NCI-H1436 (cell line): Measurements from ENCODE around the gene CABP7.
"Not testable (repeated sequence)": the region's sequence is repeated elsewhere in the genome, so short reads cannot be mapped to it uniquely, and the experiment has no call there.

Experiments used
- DNase-seq: peaks from one replicate; lab custom pipeline; 2025; lab: John Stamatoyannopoulos, UW

Gene CABP7

DNA sequence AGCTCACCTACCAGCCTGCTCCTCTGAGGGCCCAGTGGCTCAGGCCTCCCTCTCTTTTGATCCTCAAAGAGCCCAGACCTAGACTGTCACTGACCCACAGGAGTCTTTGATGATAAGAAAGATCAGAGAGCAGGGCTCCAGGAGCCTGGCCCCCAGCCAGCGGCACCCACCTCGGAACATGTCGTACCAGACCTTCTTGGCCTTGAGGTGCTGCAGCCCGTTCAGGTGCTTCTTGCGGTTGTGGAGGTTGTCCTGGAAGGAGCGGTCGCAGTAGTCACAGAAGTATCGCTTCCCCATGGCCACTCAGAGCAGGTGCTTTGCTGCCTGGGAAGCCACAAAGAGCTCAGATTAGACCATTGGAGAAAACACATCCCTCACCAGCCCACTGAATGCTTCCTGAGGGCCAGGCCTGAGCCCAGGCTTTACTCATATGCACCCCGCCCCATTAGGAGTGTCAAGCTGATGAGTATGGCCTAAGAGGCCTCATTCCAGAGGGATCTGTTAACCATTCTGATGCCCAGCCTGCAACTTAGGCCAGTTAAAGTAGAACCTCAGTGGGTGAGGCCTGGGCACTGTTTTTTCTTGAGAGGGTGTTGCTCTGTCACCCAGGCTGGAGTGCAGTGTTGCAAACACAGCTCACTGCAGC, 28.6 kb downstream of the CABP7 start:
- DNase-seq, result no peak

DNA sequence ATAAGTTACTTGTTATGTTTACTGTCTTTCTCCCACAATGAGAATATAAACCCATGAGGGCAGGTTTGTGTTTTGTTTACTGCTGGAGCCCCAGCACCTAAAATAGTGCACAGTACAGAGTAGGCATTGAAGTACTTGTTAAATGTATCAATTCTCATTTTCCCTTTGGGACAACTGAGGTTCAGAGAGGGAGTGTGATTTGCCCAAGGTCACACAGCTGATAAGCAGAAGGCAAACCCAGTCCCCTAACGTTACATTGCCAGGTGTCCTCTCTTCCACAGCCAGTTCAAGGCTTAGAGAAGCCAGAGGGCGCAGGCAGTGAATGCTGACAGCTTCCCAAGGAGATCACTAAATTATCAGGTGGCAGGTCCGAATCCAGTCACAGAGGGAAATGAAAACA, 30.2 kb downstream of the CABP7 start:
- no peak for DNase-seq

DNA sequence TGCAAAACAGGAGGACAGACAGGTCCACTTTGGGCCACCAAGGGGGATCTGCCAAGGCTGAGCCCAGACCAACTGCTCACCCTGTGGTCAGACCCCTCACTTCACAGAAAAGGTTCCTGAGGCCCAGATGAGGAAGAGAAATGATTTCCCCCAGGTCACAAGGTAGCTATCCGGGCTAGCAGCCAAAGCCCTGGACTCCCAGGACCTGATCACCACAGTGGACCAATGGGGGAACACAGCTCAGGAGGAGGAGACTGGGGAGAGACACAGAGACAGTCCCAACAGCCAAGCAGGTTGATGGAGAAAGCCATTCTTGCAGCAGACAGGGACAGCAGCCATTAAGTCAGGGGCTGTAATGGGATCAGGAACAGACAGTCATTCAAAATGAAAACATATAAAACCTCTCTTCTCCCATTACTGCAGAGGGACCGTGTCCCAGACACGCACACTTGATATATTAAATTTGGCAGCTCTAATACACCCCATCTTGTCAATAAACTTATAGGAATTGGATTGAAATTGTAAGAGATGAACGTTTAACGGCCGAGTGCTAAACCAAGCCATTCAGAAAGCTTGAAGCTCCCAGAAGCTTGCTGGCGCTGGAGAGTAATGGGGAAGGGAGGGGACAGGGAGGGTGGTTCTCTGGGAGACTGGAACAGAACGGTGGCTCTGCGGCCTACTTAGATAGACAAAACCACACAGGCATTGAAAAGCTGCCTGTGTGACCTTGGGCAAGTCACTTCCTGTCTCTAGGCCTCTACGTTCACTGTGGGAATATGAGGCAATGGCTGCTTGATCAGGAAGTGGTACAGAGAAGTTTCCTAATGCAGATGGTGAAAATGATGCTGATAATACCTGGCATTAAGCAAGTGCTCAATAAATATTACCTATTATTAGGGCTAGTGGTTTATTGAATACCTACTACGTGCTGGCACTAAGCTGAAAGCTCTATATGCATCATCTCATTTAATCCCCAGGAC, 31.0 kb downstream of the CABP7 start:
- no peak for DNase-seq

DNA sequence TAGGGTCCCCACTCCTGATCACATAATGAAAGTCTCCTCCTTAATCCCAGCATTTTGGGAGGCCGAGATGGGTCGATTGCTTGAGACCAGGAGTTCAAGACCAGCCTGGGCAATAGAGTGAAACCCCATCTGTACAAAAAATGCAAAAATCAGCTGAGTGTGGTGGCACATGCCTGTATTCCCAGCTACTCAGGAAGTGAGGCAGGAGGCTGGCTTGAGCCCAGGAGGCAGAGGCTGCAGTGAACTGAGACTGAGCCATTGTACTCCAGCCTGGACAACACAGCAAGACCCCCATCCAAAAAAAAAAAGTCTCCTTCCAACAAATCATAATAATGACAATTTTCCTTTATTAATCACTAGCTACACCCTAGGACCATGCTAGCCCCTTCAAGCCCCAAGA, 31.9 kb downstream of the CABP7 start:
- DNase-seq, result no peak

DNA sequence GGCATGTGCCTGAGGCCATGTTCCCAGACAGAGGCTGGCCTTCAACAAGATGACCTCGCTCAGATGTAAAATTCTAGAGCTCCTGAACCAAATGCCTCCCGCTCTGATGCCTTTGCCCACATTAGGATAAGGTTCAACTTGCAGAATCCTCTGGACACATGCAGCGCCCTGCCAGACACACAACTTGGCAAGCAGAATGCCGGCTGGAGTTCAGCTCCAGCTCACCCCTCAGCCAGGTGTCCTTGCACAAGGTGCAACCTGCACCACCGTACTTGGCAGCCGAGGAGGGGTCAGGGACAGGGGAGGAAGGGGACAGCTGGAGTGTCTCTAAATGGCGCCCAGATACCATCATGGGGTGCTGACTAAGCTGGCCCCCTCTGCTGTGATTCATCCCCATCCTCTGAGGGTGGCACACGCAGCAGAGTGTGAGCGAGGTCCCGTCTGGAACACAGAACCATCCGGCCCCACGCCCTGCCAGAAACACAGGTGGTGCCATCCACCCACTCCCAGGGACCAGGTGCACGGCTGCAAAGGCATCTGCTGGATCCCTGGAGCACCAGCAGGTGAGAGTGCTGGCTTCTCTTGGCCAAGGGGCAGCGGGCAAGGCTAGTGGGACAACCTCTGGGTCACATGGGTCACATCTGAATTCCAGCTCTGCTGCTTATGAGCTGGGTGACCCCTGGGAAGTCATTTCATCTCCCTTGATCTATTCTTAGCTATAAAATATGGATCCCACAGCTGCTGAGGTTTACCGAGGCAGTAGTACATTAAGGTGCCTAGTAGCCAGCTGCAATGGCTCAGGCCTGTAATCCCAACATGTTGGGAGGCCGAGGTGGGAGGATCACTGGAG, 34.2 kb downstream of the CABP7 start:
- DNase-seq, result no peak

DNA sequence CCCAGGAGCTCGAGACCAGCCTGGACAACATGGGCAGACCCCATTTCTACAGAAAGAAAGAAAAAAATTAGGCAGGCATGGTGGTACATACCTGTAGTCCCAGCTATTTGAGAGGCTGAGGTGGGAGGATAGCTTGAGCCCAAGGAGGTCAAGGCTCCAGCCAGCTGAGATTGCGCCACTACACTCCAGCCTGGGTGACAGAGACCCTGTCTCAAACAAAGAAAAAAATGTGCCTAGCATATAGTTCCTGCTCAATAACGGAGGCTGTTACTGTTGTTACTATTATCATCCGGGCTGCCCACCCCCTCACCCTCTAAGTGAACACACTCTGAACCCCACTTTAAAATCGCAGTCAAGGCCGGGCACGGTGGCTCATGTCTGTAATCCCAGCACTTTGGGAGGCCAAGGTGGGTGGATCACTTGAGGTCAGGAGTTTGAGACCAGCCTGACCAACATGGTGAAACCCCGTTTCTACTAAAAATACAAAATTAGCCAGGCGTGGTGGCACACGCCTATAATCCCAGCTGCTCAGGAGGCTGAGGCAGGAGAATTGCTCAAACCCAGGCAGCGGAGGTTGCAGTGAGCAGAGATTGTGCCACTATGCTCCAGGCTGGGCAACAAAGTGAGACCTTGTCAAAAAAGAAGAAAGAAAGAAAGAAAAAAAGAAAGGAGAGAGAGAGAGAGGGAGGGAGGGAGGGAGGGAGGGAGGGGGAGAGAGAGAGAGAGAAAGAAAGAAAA, 35.0 kb downstream of the CABP7 start:
- not testable (repeated sequence) for DNase-seq

DNA sequence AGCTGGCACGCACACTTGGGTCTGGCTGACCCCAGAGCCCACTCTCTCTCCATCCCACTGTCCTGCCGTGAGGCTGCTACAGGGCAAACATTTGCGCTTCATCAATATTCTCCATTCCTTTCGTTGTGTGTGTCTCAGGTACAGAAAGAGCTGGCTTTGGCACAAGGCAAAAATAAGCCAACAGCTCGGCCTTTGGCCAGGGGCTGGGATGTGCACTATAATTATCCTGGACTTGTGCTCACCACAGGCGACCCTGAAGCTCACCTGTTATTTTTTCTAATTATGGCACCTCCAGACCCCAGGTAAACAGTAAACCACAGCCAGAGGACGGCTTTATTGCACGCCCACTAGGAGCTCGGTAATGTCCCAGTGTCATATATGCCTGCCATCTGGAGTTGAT, 36.1 kb downstream of the CABP7 start:
- DNase-seq, result no peak

DNA sequence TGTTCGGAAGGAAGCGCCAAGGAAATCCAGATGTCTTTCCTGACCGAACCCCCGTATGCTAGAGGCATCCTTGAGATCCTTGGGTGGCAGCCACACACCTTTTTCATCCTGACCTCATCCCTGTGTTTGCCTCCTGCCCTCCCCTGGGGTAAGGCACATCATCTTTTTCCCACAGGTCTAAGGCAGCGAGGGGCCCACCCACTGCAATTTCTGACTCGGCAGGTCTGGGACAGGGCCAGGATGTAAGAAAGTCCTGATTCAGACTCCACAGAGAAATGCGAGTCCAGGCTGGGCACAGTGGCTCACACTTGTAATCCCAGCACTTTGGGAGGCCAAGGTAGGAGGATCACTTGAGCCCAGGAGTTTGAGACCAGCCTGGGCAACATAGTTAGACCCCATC, 36.5 kb downstream of the CABP7 start:
- DNase-seq, result no peak

DNA sequence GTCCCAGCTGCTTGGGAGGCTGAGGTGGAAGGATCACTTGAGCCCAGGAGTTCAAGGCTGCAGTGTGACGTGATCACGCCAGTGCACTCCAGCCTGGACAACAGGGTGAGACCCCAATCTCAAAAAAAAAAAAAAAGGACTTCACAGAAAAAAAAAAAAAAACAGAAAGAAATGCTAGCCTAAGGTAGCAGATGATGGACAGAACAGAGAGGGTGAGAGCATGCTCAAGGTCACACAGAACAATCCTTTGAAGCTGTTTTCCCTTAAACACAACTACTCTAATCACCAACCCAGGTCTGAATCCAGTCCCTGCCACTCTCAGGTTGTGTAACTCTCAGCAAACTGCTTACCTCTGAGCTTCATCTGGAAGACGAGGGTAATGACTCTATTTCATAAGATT, 37.3 kb downstream of the CABP7 start:
- DNase-seq, result no peak

DNA sequence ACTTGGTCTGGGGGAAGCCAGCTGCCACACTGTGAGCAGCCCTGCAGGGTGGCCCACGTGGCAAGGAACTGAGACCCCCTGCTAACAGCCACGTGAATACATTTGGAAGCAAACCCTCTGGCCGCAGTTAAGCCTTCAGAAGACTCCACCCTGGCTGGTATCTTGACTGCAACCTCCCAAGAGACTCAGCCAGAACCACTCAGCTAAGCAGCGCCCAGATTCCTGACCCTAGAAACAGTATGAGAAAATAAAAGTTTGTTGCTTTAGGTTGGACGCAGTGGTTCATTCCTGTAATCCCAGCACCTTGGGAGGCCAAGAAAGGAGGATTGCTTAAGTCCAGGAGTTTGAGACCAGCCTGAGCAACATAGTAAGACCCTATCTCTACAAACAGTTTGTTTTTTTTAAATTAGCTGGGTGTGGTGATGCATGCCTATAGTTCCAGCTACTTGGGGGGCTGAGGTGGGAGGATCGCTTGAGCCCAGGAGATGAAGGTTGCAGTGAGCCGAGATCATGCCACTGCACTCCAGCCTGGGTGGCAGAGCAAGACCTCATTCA, 38.3 kb downstream of the CABP7 start:
- DNase-seq, result no peak

DNA sequence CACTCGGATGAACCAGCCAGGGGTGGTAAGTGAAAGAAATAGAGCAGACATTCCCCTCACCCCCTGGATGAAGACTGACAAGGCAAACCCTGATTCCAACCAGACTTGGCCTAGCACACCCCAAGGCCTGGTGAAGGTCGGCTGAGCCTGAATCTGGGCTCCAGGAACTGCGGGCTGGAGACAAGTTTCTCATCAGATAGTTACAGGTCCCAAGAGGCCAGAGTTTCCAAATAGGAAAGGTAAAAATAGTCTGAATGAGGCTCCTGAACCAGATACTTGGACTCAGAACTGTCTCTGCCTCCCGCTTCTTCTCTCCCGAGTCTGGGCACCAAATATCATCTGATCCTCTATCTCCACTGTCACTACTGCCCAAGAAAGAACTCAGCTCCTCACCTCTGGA, 39.2 kb downstream of the CABP7 start:
- no peak for DNase-seq

DNA sequence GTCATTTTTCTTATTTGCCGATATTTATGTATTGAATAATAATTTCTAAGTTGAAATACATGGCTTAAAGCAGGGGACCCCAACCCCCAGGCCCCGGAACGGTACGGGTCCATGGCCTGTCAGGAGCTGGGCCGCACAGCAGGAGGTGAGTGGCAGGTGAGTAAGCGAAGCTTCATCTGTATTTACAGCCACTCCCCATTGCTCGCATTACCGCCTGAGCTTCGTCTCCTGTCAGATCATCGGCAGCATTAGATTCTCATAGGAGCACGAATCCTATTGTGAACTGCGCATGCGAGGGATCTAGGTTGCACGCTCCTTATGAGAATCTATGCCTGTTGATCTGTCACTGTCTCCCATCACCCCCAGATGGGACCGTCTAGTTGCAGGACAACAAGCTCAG, 42.5 kb downstream of the CABP7 start:
- peak; percentile 50 for DNase-seq

DNA sequence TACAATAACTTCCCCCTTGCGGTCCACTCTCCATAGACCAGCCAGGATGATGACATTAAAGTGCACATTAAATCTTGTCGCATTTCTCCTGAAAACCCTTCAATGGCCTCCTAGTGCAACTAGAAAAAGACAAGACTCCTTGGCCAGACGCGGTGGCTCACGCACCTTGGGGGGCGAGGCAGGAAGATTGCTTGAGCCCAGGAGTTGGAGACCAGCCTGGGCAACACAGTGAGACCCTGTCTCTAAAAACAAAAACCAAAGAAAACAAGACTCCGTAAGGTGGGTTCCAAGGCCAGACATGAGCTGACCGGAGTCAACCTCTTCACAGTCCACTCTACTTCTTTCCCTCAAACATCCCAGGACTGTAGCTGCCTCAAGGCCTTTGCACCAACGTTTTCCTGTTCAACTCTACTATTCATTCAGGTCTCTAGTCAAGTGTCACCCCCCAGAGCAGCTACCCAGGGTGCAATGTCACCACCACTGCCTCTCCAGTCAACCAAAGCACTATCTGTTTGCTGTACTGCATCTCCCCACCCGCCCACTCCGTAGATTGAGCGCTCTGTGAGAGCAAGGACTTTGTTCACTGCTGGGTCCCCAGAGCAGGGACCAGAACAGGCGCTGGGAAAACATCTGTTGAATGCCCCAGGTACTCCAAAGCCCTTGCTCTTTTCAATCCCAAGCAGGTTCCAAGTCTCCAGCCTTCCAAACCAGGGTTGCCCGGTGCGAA, 46.3 kb downstream of the CABP7 start:
- DNase-seq, result no peak

DNA sequence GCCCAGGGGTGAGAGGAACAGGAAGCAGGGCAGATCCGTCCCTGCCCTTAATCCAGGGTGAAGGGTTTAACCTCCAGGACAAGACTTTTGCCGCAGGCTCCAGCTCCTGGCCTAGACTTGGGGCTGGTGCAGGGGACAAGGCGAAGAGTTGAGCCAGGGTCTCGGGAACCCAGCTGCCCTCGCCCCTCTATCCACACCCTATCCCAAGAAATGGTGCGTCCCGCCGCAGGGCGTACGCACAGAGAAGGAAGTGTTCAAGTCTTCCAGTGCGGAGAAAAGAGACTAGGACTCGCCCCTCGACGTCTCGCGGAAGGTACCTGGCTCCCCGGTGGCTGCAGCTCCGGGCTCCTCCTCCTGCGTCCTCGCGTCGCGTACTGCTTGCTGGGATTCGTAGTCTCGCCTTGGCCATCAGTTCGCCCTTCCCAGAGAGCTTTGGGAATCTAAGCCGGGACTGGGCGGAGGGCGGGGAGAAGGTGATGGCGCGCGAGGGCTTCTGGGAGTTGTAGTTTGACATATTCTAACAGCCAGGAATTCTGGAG, 46.9 kb downstream of the CABP7 start, which contains the start of gene ZMAT5:
TSS of gene ZMAT5 (minus strand) at position 376 of the 539 bp plus-strand sequence. CDS start 18,463 bp downstream, outside the sequence.
- peak; percentile 97 for DNase-seq

DNA sequence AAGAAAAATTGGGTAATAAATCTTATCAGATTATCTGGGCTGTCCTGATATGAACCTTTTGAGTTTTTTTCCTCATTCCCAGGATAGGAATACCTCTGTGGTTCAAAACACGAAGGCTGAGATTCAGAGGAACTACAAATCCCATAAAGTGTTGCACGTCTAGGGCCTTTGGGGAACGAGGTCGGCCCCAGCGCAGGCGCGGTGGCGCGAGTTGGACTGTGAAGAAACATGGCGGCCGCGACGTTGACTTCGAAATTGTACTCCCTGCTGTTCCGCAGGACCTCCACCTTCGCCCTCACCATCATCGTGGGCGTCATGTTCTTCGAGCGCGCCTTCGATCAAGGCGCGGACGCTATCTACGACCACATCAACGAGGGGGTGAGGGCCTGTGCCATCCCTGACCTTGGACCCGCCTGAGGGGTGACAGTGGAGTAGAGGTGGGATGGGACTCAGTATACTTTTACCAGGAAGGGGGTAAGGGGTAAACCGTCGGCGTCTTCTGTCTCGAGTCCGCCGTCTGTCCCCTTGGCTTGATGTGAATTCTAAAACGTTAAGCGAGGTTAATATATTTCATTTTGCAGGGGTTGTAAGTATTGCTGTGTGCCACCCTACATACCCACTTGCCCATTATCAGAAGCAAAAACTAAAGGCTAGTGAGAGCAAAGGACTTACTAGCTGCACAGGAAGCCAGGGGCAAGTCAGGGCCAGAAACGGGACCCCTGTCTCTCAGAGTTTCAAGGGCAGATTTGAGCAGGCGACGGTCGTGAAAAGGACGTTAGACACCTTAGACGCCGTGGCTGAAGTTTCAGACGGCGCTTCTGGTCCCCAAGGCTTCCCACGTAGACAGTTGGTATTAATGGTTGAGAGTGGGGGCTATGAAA, 47.6 kb downstream of the CABP7 start, which contains the start of gene UQCR10:
TSS of gene UQCR10 (plus strand) at position 199 of the 881 bp plus-strand sequence. CDS start at position 229, 30 bp downstream.
- peak; percentile 90 for DNase-seq

DNA sequence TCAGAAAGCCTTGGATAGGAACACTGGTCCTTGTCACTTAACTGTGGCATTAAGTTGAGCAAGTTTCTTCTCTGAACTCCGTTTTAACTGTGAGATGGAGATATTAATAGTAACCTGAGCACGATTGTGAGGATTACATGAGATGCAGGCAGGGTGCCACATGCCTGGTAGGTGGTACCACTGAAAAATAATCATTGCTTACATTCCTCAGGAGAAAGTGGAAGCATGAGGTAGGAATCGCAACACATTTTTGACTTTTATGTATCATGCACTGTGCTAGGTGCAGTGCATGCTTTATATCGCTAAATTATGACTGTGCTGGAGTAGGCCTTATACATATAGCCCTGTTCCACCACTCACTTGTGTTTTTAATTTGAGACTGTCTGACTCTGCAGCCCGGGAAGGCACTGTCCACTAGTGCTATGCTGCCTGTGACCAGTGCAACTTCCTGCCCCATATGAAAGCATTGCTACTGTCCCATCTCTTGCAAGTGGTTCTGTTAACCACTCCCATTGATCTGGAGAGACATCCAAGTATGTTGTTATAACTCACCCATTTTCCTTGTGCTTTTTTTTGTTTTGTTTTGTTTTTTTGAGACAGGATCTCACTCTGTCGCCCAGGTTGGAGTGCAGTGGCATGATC, 48.4 kb downstream of the CABP7 start:
- DNase-seq, result no peak

DNA sequence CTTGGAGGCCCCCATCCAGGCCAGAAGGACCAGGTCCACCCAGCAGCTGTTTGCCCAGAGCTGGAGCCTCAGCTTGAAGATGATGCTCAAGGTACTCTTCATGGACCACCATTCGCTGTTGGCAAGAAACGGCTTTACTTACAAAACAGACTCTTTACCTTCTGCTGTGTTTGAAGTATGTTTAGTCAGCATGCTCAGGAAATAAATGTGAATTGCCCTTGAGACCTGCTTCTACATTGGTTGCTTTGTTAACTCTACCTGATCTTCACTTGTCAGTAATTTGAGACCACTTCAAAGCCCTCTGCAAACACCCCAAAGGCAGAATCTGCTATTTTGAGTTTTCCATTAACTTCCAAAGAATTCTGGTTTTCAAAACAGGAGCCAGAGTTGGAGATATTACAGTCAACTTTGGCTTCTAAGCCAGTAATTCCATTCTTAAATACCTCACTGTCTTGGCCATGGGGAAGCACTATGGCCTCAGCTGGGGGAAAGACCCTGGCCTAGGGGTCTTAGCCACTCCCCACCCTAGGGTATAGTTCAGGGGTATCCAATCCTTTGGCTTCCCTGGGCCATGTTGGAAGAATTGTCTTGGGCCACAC, 50.0 kb downstream of the CABP7 start:
- no peak for DNase-seq

DNA sequence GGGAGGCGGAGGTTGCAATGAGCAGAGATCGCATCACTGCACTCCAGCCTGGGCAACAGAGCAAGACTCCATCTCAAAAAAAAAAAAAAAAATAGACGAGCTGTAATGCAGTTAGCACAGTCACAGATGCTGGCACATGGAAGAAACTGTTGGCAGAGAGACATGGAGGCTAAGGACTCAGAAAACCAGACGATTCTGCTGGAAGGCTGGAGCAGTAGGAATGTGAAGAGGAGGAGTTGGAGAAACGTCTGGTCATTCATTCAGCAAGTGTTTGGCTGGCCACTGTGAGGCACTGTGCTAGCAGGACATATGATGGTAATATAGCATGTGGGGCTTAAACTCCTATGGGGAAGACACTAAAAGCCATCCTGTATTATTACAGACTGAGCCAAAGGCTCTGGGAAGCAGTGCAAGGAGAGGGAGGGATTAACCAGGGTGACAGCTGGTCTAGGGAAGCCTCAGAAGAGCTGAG, 52.4 kb downstream of the CABP7 start:
- DNase-seq, result no peak
